ENCODE measurements around the gene POLG2.
A peak's percentile ranks its signal among the peaks of the same experiment; 100 is the strongest.

The POLG2 gene

GRCh38 chr17:64496786-64497564, at the start of gene POLG2:
POLG2 (minus strand) TSS chr17:64497054; CDS start chr17:64496968, 86 bp downstream.
- peaks cover 38% of the 10 kb centered on the region for H3K4me1 ChIP-seq (ENCODE audit: control insufficient read depth, insufficient read depth, low read length, unreplicated experiment)
- no peak within 1 kb of the TSS for H2AFZ ChIP-seq (ENCODE audit: low read length, unreplicated experiment)
- H3K79me2 ChIP-seq (ENCODE audit: control insufficient read depth, insufficient read depth, low read length, unreplicated experiment): peaks cover 43% of the 10 kb centered on the region
- no peaks in the 10 kb centered on the region for H3K27me3 ChIP-seq (ENCODE audit: insufficient read depth, low read length)
- peaks cover 42% of the 10 kb centered on the region for H3K36me3 ChIP-seq (ENCODE audit: insufficient read depth, low read length)
- H3K4me3 ChIP-seq (ENCODE audit: low read depth, low read length): peak within 1 kb of the TSS; percentile 88
- H3K27ac ChIP-seq (ENCODE audit: low read depth, low read length): peak within 1 kb of the TSS; percentile 84

- no peaks in the 10 kb centered on the region for H3K79me2 ChIP-seq (ENCODE audit: control insufficient read depth, insufficient read depth, low read length, unreplicated experiment)
- H3K27me3 ChIP-seq (ENCODE audit: insufficient read depth, low read length): no peaks in the 10 kb centered on the region
- peaks cover 35% of the 10 kb centered on the region for H3K36me3 ChIP-seq (ENCODE audit: insufficient read depth, low read length)
- H2AFZ ChIP-seq (ENCODE audit: low read length, unreplicated experiment): no peak overlapping the region
- no peak overlapping the region for H3K4me3 ChIP-seq (ENCODE audit: low read depth, low read length)
- peaks cover 9% of the 10 kb centered on the region for H3K4me1 ChIP-seq (ENCODE audit: control insufficient read depth, insufficient read depth, low read length, unreplicated experiment)
- no peak overlapping the region for H3K27ac ChIP-seq (ENCODE audit: low read depth, low read length)
Observed at GRCh38 chr17:64544742-64545141, 47.9 kb upstream of the POLG2 start.

- Histone ChIP-seq H3K4me1 (ENCODE audit: control insufficient read depth, insufficient read depth, low read length, unreplicated experiment) (peaks cover 9% of the 10 kb centered on the region), H3K79me2 (ENCODE audit: control insufficient read depth, insufficient read depth, low read length, unreplicated experiment) (no peaks in the 10 kb centered on the region), H2AFZ (ENCODE audit: low read length, unreplicated experiment) (no peak overlapping the region), H3K27ac (ENCODE audit: low read depth, low read length) (no peak overlapping the region), H3K4me3 (ENCODE audit: low read depth, low read length) (no peak overlapping the region), H3K27me3 (ENCODE audit: insufficient read depth, low read length) (no peaks in the 10 kb centered on the region), H3K36me3 (ENCODE audit: insufficient read depth, low read length) (peaks cover 37% of the 10 kb centered on the region)
Observed at GRCh38 chr17:64540118-64540776, 43.4 kb upstream of the POLG2 start.

- no peaks in the 10 kb centered on the region for H3K27me3 ChIP-seq (ENCODE audit: insufficient read depth, low read length)
- H3K4me1 ChIP-seq (ENCODE audit: control insufficient read depth, insufficient read depth, low read length, unreplicated experiment): peaks cover 9% of the 10 kb centered on the region
- no peak overlapping the region for H3K27ac ChIP-seq (ENCODE audit: low read depth, low read length)
- H3K79me2 ChIP-seq (ENCODE audit: control insufficient read depth, insufficient read depth, low read length, unreplicated experiment): no peaks in the 10 kb centered on the region
- no peak overlapping the region for H3K4me3 ChIP-seq (ENCODE audit: low read depth, low read length)
- H3K36me3 ChIP-seq (ENCODE audit: insufficient read depth, low read length): peaks cover 33% of the 10 kb centered on the region
- no peak overlapping the region for H2AFZ ChIP-seq (ENCODE audit: low read length, unreplicated experiment)
Observed at GRCh38 chr17:64538508-64539130, 41.8 kb upstream of the POLG2 start.

- peaks cover 8% of the 10 kb centered on the region for H3K4me1 ChIP-seq (ENCODE audit: control insufficient read depth, insufficient read depth, low read length, unreplicated experiment)
Observed at GRCh38 chr17:64537488-64537887, 40.6 kb upstream of the POLG2 start.

DNA sequence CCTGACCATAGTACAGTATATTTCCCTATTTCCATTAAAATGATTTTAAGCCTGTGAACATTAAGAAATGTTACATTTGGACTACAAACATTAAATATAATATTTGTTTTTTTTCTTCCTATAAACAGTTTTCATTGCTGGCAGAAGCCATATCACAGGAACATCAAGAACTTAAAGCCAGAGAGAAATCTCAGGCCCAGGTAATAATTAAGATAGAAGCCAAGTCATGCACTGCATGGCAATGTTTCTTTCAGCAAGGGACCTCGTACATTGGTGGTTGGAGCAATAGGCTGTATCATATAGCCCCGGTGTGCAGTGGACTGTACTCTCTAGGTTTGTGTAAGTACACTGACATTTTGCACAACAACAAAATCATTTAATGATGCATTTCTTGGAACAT, 40.1 kb upstream of the POLG2 start:
- Histone ChIP-seq H3K36me3 (ENCODE audit: insufficient read depth, low read length) (peaks cover 37% of the 10 kb centered on the region), H3K4me3 (ENCODE audit: low read depth, low read length) (no peak overlapping the region), H3K4me1 (ENCODE audit: control insufficient read depth, insufficient read depth, low read length, unreplicated experiment) (peaks cover 2% of the 10 kb centered on the region), H3K27ac (ENCODE audit: low read depth, low read length) (no peak overlapping the region), H3K79me2 (ENCODE audit: control insufficient read depth, insufficient read depth, low read length, unreplicated experiment) (no peaks in the 10 kb centered on the region), H2AFZ (ENCODE audit: low read length, unreplicated experiment) (no peak overlapping the region), H3K27me3 (ENCODE audit: insufficient read depth, low read length) (no peaks in the 10 kb centered on the region)

More at GRCh38 chr17:64537488-64537887, 40.6 kb upstream of the POLG2 start:
- no peak overlapping the region for H3K27ac ChIP-seq (ENCODE audit: low read depth, low read length)
- H3K27me3 ChIP-seq (ENCODE audit: insufficient read depth, low read length): no peaks in the 10 kb centered on the region
- H3K36me3 ChIP-seq (ENCODE audit: insufficient read depth, low read length): peaks cover 36% of the 10 kb centered on the region
- no peak overlapping the region for H2AFZ ChIP-seq (ENCODE audit: low read length, unreplicated experiment)
- H3K79me2 ChIP-seq (ENCODE audit: control insufficient read depth, insufficient read depth, low read length, unreplicated experiment): no peaks in the 10 kb centered on the region
- no peak overlapping the region for H3K4me3 ChIP-seq (ENCODE audit: low read depth, low read length)

DNA sequence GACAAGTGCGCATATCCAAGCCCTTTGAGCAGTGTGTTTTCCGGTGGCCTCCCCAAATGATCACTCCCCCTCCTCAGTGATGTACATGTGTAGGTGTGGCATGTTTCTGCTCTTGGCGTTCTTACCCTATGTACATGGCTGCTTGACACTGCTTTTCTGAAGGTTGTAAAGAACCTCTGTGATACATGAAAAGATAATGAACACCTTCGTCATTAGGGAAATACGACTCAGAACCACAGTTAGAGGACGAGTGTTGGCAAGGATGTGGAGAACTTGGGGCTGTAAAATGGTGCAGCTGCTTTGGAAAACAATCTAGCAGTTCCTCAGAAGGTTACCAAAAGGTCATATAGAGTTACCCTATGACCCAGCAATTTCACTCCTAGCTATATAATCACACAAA, 38.5 kb upstream of the POLG2 start:
- Histone ChIP-seq H3K36me3 (ENCODE audit: insufficient read depth, low read length) (peaks cover 45% of the 10 kb centered on the region), H3K4me3 (ENCODE audit: low read depth, low read length) (no peak overlapping the region), H3K27ac (ENCODE audit: low read depth, low read length) (no peak overlapping the region)

GRCh38 chr17:64534187-64534586, 37.3 kb upstream of the POLG2 start:
- H3K36me3 ChIP-seq (ENCODE audit: insufficient read depth, low read length): peaks cover 53% of the 10 kb centered on the region
- H3K79me2 ChIP-seq (ENCODE audit: control insufficient read depth, insufficient read depth, low read length, unreplicated experiment): no peaks in the 10 kb centered on the region
- no peaks in the 10 kb centered on the region for H3K4me1 ChIP-seq (ENCODE audit: control insufficient read depth, insufficient read depth, low read length, unreplicated experiment)
- no peak overlapping the region; the same call in 1 of the 2 replicates for H3K27ac ChIP-seq (ENCODE audit: low read depth, low read length)
- H2AFZ ChIP-seq (ENCODE audit: low read length, unreplicated experiment): no peak overlapping the region
- no peak overlapping the region for H3K4me3 ChIP-seq (ENCODE audit: low read depth, low read length)
- H3K27me3 ChIP-seq (ENCODE audit: insufficient read depth, low read length): no peaks in the 10 kb centered on the region

More for the DNA sequence above, 38.5 kb upstream of the POLG2 start:
- Histone ChIP-seq H3K79me2 (ENCODE audit: control insufficient read depth, insufficient read depth, low read length, unreplicated experiment) (no peaks in the 10 kb centered on the region), H3K27me3 (ENCODE audit: insufficient read depth, low read length) (no peaks in the 10 kb centered on the region), H3K4me1 (ENCODE audit: control insufficient read depth, insufficient read depth, low read length, unreplicated experiment) (no peaks in the 10 kb centered on the region), H2AFZ (ENCODE audit: low read length, unreplicated experiment) (no peak overlapping the region)

DNA sequence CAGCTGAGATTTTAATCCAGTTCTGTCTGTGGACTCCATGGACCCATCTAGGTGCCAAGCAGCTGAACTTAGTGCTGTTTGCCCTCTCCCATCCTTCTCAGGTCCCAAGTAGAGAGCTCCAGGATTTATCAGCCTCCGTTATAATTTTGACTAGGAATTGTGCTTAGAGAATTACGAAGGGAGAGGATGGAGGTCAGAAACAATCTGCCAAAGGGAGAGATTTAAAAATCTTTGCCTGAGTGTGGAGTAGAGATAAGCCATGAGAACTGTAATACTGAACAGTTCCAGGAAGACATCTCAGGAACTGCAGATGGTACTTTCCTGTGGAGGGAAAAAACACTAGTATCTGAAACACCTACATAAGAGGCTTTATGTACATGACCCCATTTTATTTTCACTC, 36.9 kb upstream of the POLG2 start:
- H3K36me3 ChIP-seq (ENCODE audit: insufficient read depth, low read length): peaks cover 57% of the 10 kb centered on the region

GRCh38 chr17:64532409-64532808, 35.6 kb upstream of the POLG2 start:
- Histone ChIP-seq H3K79me2 (ENCODE audit: control insufficient read depth, insufficient read depth, low read length, unreplicated experiment) (no peaks in the 10 kb centered on the region), H3K27ac (ENCODE audit: low read depth, low read length) (no peak overlapping the region), H3K4me3 (ENCODE audit: low read depth, low read length) (no peak overlapping the region), H3K4me1 (ENCODE audit: control insufficient read depth, insufficient read depth, low read length, unreplicated experiment) (no peaks in the 10 kb centered on the region), H2AFZ (ENCODE audit: low read length, unreplicated experiment) (no peak overlapping the region), H3K27me3 (ENCODE audit: insufficient read depth, low read length) (no peaks in the 10 kb centered on the region), H3K36me3 (ENCODE audit: insufficient read depth, low read length) (peaks cover 60% of the 10 kb centered on the region)

More for the DNA sequence above, 36.9 kb upstream of the POLG2 start:
- Histone ChIP-seq H3K79me2 (ENCODE audit: control insufficient read depth, insufficient read depth, low read length, unreplicated experiment) (no peaks in the 10 kb centered on the region), H3K4me1 (ENCODE audit: control insufficient read depth, insufficient read depth, low read length, unreplicated experiment) (no peaks in the 10 kb centered on the region), H3K27ac (ENCODE audit: low read depth, low read length) (no peak overlapping the region; the same call in 1 of the 2 replicates), H3K27me3 (ENCODE audit: insufficient read depth, low read length) (no peaks in the 10 kb centered on the region), H2AFZ (ENCODE audit: low read length, unreplicated experiment) (no peak overlapping the region), H3K4me3 (ENCODE audit: low read depth, low read length) (no peak overlapping the region)
